Measurements from ENCODE around the gene FKBP2. TPM values are rescaled to one million over a fixed set of nuclear protein-coding genes. Genes with fewer than 3 reads are reported as not detected.

Gene FKBP2
- total and polyA plus RNA-seq, 2 of the 13 experiments (the other 11 are each of a cell fraction or from before 2014, with no cell fraction given), result 30.1 to 53.3 TPM

DNA sequence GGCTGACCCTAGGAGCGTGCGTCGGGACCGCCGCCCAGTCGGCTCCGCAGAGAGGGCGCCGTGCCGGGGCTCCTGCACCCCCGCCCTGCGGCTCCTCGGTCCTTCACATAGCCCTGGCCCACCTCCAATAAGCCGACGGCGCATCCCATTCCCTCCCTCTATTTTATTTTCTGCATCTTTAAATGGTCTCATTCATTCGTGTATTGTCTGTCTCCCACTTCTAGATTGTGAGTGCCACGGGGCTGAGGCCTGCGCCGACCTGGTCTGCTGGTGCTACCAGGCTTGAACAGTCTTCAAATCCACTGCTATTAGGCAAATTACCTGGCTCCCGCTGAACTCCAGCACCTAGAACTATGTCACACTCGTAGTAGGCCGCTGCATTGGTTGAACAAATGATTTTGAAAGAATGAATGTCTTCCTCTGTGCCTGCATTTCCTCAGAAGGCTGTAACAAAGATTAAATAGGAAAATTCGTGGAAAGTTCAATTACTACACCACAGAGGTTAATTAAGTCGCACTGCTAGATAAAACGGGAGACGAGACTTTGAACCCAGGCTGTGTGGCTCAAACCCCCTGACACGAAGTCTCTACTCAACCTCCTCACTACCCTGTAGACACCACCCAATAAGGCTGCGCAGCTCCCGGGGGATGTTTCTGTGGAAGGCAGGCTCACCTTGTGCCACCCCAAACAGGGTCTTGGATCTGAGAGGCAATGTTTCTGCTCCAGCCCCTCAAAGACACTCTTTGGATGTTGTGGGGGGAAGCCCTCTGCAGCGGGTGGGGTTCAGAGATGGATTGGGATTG lies 7.0 kb downstream of the FKBP2 start (continued):
- TF ChIP-seq, protein P1, sequence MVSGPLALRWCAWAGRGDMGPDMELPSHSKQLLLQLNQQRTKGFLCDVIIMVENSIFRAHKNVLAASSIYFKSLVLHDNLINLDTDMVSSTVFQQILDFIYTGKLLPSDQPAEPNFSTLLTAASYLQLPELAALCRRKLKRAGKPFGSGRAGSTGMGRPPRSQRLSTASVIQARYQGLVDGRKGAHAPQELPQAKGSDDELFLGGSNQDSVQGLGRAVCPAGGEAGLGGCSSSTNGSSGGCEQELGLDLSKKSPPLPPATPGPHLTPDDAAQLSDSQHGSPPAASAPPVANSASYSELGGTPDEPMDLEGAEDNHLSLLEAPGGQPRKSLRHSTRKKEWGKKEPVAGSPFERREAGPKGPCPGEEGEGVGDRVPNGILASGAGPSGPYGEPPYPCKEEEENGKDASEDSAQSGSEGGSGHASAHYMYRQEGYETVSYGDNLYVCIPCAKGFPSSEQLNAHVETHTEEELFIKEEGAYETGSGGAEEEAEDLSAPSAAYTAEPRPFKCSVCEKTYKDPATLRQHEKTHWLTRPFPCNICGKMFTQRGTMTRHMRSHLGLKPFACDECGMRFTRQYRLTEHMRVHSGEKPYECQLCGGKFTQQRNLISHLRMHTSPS (CRISPR knock-in tag; IDR thresholded peaks at IDR 0.05; ENCODE audit: low read depth), result no peak
- TF ChIP-seq ZNF652 (CRISPR knock-in tag; IDR thresholded peaks at IDR 0.05; ENCODE audit: borderline replicate concordance, low read depth) (no peak), ARID2 (CRISPR knock-in tag; IDR thresholded peaks at IDR 0.05; ENCODE audit: borderline replicate concordance) (no peak), GABPB1 (CRISPR knock-in tag; IDR thresholded peaks at IDR 0.05) (no peak), FOXP1 (IDR thresholded peaks at IDR 0.05) (no peak), FOXP1 (CRISPR knock-in tag; IDR thresholded peaks at IDR 0.05) (no peak), ZNF75D (CRISPR knock-in tag; IDR thresholded peaks at IDR 0.05; ENCODE audit: borderline replicate concordance) (no peak)
- TF ChIP-seq, protein P2, sequence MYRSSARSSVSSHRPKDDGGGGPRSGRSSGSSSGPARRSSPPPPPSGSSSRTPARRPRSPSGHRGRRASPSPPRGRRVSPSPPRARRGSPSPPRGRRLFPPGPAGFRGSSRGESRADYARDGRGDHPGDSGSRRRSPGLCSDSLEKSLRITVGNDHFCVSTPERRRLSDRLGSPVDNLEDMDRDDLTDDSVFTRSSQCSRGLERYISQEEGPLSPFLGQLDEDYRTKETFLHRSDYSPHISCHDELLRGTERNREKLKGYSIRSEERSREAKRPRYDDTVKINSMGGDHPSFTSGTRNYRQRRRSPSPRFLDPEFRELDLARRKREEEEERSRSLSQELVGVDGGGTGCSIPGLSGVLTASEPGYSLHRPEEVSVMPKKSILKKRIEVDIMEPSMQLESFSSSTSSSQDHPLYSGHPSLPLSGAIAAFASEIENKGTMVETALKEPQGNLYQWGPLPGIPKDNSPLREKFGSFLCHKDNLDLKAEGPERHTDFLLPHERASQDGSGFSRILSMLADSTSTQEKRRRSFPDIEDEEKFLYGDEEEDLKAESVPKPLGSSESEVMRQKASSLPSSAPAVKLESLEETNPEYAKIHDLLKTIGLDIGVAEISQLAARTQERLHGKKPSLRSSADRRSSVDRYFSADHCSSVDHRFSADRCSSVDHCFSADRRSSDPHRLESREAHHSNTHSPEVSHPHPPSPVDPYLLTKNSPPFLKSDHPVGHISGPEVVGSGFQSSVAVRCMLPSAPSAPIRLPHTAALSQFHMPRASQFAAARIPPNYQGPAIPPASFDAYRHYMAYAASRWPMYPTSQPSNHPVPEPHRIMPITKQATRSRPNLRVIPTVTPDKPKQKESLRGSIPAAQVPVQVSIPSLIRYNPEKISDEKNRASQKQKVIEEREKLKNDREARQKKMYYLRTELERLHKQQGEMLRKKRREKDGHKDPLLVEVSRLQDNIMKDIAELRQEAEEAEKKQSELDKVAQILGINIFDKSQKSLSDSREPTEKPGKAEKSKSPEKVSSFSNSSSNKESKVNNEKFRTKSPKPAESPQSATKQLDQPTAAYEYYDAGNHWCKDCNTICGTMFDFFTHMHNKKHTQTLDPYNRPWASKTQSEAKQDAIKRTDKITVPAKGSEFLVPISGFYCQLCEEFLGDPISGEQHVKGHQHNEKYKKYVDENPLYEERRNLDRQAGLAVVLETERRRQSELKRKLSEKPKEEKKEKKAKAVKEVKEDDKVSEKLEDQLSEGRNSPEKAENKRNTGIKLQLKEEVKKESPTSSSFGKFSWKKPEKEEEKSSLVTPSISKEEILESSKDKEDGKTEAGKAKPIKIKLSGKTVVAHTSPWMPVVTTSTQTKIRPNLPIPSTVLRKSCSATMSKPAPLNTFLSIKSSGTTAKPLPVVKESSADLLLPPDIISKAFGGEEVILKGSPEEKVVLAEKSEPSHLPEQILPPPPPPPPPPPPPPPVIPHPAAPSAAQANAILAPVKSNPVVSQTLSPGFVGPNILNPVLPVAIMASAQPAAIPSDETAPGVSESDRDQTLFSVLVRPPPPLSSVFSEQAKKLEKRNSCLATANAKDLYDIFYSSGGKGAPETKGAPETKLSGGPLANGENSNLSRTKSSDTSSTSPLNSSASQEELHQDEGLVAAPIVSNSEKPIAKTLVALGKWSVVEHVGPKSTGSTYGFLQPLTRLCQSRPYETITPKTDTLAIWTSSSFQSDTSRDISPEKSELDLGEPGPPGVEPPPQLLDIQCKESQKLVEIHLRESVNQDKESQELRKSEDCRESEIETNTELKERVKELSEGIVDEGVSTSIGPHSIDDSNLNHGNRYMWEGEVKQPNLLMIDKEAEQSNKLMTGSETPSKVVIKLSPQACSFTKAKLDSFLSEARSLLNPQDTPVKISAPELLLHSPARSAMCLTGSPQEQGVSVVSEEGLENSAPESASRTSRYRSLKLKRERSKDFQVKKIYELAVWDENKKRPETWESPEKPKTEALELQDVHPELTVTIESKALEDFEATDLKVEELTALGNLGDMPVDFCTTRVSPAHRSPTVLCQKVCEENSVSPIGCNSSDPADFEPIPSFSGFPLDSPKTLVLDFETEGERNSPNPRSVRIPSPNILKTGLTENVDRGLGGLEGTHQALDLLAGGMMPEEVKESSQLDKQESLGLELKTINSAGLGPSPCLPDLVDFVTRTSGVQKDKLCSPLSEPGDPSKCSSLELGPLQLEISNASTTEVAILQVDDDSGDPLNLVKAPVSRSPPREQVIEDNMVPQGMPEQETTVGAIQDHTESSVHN (CRISPR knock-in tag; IDR thresholded peaks at IDR 0.05), result no peak
- TF ChIP-seq, protein P3, sequence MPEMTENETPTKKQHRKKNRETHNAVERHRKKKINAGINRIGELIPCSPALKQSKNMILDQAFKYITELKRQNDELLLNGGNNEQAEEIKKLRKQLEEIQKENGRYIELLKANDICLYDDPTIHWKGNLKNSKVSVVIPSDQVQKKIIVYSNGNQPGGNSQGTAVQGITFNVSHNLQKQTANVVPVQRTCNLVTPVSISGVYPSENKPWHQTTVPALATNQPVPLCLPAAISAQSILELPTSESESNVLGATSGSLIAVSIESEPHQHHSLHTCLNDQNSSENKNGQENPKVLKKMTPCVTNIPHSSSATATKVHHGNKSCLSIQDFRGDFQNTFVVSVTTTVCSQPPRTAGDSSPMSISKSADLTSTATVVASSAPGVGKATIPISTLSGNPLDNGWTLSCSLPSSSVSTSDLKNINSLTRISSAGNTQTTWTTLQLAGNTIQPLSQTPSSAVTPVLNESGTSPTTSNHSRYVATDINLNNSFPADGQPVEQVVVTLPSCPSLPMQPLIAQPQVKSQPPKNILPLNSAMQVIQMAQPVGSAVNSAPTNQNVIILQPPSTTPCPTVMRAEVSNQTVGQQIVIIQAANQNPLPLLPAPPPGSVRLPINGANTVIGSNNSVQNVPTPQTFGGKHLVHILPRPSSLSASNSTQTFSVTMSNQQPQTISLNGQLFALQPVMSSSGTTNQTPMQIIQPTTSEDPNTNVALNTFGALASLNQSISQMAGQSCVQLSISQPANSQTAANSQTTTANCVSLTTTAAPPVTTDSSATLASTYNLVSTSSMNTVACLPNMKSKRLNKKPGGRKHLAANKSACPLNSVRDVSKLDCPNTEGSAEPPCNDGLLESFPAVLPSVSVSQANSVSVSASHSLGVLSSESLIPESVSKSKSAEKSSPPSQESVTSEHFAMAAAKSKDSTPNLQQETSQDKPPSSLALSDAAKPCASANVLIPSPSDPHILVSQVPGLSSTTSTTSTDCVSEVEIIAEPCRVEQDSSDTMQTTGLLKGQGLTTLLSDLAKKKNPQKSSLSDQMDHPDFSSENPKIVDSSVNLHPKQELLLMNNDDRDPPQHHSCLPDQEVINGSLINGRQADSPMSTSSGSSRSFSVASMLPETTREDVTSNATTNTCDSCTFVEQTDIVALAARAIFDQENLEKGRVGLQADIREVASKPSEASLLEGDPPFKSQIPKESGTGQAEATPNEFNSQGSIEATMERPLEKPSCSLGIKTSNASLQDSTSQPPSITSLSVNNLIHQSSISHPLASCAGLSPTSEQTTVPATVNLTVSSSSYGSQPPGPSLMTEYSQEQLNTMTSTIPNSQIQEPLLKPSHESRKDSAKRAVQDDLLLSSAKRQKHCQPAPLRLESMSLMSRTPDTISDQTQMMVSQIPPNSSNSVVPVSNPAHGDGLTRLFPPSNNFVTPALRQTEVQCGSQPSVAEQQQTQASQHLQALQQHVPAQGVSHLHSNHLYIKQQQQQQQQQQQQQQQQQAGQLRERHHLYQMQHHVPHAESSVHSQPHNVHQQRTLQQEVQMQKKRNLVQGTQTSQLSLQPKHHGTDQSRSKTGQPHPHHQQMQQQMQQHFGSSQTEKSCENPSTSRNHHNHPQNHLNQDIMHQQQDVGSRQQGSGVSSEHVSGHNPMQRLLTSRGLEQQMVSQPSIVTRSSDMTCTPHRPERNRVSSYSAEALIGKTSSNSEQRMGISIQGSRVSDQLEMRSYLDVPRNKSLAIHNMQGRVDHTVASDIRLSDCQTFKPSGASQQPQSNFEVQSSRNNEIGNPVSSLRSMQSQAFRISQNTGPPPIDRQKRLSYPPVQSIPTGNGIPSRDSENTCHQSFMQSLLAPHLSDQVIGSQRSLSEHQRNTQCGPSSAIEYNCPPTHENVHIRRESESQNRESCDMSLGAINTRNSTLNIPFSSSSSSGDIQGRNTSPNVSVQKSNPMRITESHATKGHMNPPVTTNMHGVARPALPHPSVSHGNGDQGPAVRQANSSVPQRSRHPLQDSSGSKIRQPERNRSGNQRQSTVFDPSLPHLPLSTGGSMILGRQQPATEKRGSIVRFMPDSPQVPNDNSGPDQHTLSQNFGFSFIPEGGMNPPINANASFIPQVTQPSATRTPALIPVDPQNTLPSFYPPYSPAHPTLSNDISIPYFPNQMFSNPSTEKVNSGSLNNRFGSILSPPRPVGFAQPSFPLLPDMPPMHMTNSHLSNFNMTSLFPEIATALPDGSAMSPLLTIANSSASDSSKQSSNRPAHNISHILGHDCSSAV (CRISPR knock-in tag; IDR thresholded peaks at IDR 0.05; ENCODE audit: borderline replicate concordance), result no peak

Measured in HepG2 (cell line).